WERI-Rb-1 (cell line): ENCODE measurements around the gene XKR3.

Source experiments
- DNase-seq: peaks from one replicate; pipeline ENCODE4 v3.0.0-alpha.2; 2020
- H3K27ac ChIP-seq: fragments of 250-450 bp; sonication (Bioruptor Pico); 2 replicates; pipeline ENCODE4 v1.5.1; 2020; ENCODE audit warnings: mild to moderate bottlenecking, moderate library complexity
- H3K27me3 ChIP-seq: fragments of 250-450 bp; sonication (Bioruptor Pico); 2 replicates; pipeline ENCODE4 v1.5.1; 2021; ENCODE audit warnings: mild to moderate bottlenecking, low read depth, moderate library complexity; ENCODE audit not compliant: insufficient read depth, severe bottlenecking
- H3K36me3 ChIP-seq: fragments of 250-450 bp; sonication (Bioruptor Pico); 2 replicates; pipeline ENCODE4 v1.5.1; 2020; ENCODE audit warnings: mild to moderate bottlenecking, moderate library complexity
- H3K4me3 ChIP-seq: 2 replicates; pipeline ENCODE4 v1.5.1; 2011; ENCODE audit warnings: low read depth, mild to moderate bottlenecking, control low read depth, low read length
- H3K9me3 ChIP-seq: fragments of 250-450 bp; sonication (Bioruptor Pico); 2 replicates; pipeline ENCODE4 v1.5.1; 2021; ENCODE audit warnings: mild to moderate bottlenecking, moderate library complexity; ENCODE audit not compliant: severe bottlenecking
- CTCF ChIP-seq: IDR thresholded peaks from 2 replicates; pipeline ENCODE4 v1.5.1; 2011; ENCODE audit warnings: low read depth, mild to moderate bottlenecking, control low read depth, inconsistent platforms, low read length

Gene XKR3

GRCh38 chr22:16789860-16790493 lies 35.2 kb downstream of the XKR3 start:
- no peak for DNase-seq
- Histone ChIP-seq H3K27me3 (peaks cover 43% of the 10 kb centered on the region), H3K27ac (no peak overlapping the region), H3K4me3 (no peak overlapping the region), H3K36me3 (no peaks in the 10 kb centered on the region), H3K9me3 (no peaks in the 10 kb centered on the region)
- no peak for TF ChIP-seq CTCF

- Histone ChIP-seq H3K27ac (no peak overlapping the region), H3K4me3 (no peak overlapping the region)
- DNase-seq, result peak; percentile 8
Observed at GRCh38 chr22:16783930-16784354, 41.3 kb downstream of the XKR3 start.

GRCh38 chr22:16783453-16783852 lies 41.8 kb downstream of the XKR3 start:
- H3K9me3 ChIP-seq, result no peaks in the 10 kb centered on the region
- H3K36me3 ChIP-seq, result no peaks in the 10 kb centered on the region
- no peak for DNase-seq
- no peak for TF ChIP-seq CTCF
- peaks cover 57% of the 10 kb centered on the region for H3K27me3 ChIP-seq
- no peak overlapping the region for H3K27ac ChIP-seq
- H3K4me3 ChIP-seq, result no peak overlapping the region

More at GRCh38 chr22:16783930-16784354, 41.3 kb downstream of the XKR3 start:
- Histone ChIP-seq H3K9me3 (no peaks in the 10 kb centered on the region), H3K36me3 (no peaks in the 10 kb centered on the region), H3K27me3 (peaks cover 55% of the 10 kb centered on the region)
- TF ChIP-seq CTCF, result 0 out of 2 replicates have a peak, but pooled peaks have one; percentile 31

GRCh38 chr22:16781764-16782329 lies 43.4 kb downstream of the XKR3 start:
- TF ChIP-seq CTCF, result no peak
- no peaks in the 10 kb centered on the region for H3K9me3 ChIP-seq
- no peaks in the 10 kb centered on the region for H3K36me3 ChIP-seq
- H3K4me3 ChIP-seq, result no peak overlapping the region
- H3K27me3 ChIP-seq, result peaks cover 60% of the 10 kb centered on the region
- H3K27ac ChIP-seq, result no peak overlapping the region
- DNase-seq, result no peak

- H3K36me3 ChIP-seq, result no peaks in the 10 kb centered on the region
- no peak overlapping the region for H3K27ac ChIP-seq
- no peak for TF ChIP-seq CTCF
- no peaks in the 10 kb centered on the region for H3K9me3 ChIP-seq
- peaks cover 57% of the 10 kb centered on the region for H3K27me3 ChIP-seq
- H3K4me3 ChIP-seq, result no peak overlapping the region
- no peak for DNase-seq
Observed at GRCh38 chr22:16781074-16781763, 44.0 kb downstream of the XKR3 start.
